Body of pancreas (tissue), 4 donors: ENCODE measurements around the gene CD151.

ENCODE experiments used
- POLR2A ChIP-seq, 3 donors: fragments of 450-650 bp; IDR thresholded peaks; one replicate each; pipeline ENCODE4 v1.6.1; 2016; ENCODE audit warnings: antibody characterized with exemption in 3 of 3, mild to moderate bottlenecking in 2 of 3
- TF ChIP-seq, protein P1 (sequence below), 7 experiments: fragments of 450-650 bp in 4 of 7; fragments of 200-600 bp in 3 of 7; sonication (generic) in 3 of 7; IDR thresholded peaks; one replicate each; pipeline ENCODE4 v1.5.1; 2016 to 2019; ENCODE audit warnings: antibody characterized with exemption in 7 of 7

DNA sequence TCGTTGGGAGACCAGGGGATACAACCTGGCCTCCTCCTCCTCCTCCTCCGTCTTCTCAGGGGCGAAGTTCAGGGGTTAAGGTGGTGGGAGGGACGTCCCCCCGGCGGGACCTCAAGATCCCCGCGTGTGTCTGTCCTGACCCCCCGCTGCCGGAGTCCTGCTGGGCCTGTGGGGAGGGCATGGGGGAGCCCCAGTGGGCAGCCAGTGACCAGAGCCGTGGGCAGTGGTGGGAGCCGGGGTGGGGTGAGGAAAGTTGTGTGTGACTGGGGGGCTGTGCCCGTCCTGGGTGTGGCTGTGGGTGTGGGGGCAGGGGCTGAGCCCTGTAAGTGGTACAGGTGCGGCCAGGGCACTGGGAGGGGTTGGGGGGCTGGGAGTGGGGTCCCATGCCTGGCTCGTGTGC is 20.0 kb downstream of the CD151 start:
- TF ChIP-seq, protein P1, sequence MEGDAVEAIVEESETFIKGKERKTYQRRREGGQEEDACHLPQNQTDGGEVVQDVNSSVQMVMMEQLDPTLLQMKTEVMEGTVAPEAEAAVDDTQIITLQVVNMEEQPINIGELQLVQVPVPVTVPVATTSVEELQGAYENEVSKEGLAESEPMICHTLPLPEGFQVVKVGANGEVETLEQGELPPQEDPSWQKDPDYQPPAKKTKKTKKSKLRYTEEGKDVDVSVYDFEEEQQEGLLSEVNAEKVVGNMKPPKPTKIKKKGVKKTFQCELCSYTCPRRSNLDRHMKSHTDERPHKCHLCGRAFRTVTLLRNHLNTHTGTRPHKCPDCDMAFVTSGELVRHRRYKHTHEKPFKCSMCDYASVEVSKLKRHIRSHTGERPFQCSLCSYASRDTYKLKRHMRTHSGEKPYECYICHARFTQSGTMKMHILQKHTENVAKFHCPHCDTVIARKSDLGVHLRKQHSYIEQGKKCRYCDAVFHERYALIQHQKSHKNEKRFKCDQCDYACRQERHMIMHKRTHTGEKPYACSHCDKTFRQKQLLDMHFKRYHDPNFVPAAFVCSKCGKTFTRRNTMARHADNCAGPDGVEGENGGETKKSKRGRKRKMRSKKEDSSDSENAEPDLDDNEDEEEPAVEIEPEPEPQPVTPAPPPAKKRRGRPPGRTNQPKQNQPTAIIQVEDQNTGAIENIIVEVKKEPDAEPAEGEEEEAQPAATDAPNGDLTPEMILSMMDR (IDR thresholded peaks at IDR 0.05) = no peak
- no peak for TF ChIP-seq POLR2A (IDR thresholded peaks at IDR 0.05)
